ENCODE measurements around the gene APPL2.
"Not testable (repeated sequence)": the region's sequence is repeated elsewhere in the genome, so short reads cannot be mapped to it uniquely, and the experiment has no call there.

The APPL2 gene

DNA sequence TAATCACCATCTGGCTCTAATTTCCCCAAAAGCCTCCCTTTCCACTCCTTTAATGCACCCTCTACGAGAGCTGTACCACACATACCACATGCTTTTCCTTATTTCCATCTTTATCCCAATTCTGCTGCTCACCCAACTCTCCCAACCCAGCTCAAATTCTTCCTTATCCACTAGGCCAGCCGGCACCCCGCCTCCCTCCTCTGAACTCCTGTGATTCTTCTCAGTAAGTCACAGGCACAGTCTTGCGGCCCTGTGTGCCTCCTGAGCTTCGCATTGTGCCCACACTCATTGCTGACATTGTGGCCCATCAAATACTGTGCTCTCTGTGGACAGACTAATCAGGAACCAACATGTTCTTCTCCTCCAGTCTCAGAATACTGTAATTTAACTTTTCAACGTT is 45.4 kb downstream of the APPL2 start:
- DNase-seq = no peak

DNA sequence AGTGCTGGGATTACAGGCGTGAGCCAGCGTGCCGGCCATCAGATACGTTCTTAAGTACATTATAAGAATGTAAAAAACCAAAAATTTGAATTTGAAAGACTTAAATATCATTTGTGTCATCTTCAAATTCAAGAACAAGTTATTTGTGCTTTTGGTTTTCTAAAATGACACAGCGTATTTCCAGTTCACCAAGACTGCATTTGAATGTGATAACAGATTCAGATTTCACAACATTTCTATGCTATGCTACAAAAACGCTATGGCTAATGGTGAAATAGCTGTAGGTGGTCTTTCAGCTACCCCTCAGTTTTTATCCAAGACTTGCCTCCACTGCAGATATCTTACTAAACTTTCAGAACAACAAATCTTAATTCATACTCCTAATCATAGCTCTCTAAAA is 46.7 kb downstream of the APPL2 start:
- no peak for DNase-seq

DNA sequence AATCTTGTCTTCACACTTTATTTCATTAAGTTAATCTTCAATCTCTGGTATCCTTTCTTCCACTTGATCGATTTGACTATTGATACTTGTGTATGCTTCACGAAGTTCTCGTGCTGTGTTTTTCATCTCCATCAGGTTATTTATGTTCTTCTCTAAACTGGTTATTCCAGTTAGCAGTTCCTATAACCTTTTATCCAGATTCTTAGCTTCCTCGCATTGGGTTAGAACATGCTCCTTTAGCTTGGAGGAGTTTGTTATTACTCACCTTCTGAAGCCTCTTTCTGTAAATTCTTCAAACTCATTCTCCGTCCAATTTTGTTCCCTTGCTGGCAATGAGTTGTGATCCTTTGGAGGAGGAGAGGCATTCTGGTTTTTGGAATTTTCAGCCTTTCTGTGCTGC is 52.0 kb downstream of the APPL2 start:
- DNase-seq = not testable (repeated sequence)

DNA sequence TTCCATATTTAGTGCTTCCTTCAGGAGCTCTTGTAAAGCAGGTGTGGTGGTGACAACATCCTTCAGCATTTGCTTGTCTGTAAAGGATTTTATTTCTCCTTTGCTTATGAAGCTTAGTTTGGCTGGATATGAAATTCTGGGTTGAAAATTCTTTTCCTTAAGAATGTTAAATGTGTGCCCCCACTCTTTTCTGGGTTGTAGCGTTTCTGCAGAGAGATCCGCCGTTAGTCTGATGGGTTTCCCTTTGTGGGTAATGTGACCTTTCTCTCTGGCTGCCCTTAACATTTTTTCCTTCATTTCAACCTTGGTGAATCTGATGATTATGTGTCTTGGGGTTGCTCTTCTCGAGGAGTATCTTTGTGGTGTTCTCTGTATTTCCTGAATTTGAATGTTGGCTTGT is 52.6 kb downstream of the APPL2 start:
- DNase-seq = not testable (repeated sequence)

DNA sequence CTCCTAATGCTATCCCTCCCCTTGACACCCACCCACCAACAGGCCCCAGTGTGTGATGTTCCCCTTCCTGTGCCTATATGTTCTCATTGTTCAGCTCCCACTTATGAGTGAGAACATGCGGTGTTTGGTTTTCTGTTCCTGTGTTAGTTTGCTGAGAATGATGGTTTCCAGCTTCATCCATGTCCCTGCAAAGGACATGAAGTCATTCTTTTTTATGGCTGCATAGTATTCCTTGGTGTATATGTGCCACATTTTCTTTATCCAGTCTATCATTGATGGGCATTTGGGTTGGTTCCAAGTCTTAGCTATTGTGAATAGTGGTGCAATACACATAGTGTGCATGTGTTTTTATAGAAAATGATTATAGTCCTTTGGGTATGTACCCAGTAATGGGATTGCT is 56.9 kb downstream of the APPL2 start:
- not testable (repeated sequence) for DNase-seq

DNA sequence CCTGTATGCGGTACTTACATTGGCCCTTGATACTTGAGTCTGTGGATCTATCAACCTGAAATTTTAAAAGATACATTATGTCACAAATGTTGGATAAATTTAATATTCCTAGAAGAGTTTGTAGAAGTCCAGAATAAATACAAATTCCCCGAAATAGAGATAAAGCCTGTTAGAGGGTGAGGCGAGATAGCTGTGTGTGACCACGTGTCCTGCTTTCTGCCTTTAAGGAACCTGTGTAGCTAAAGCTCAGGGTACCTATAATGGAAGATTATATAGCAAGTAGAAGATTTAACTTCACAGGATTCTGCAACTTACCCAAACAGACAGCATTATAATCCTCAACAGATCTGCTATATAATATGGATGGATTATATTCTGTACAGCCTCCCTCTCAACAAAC is 58.8 kb downstream of the APPL2 start:
- no peak for DNase-seq

DNA sequence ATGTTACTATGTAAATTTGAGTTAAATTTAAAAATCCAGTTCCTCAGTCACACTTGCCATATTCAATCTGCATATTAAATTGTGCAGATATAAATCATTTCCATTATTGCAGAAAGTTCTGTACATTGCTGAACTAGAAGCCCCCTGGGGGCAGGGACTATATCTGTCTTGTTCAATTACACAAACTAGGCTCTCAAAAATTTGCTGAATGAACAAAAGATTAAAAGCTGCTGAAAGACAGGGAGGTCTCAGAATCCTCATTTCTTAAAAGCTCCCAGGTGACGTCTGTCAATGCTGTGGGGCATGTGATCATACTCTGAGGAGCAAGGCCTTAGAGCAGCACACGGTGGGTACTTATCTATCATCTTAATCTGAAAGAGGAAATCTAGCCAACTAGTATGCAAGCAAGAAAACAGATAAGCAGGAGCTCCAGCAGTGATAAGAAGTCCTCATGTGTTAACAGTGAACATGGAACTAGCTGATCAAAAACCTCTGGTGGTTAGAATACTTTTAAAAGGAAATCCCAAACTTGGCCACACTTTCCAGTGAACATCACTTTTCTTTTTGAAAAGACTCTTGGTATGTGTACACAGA is 60.5 kb downstream of the APPL2 start:
- DNase-seq = no peak

DNA sequence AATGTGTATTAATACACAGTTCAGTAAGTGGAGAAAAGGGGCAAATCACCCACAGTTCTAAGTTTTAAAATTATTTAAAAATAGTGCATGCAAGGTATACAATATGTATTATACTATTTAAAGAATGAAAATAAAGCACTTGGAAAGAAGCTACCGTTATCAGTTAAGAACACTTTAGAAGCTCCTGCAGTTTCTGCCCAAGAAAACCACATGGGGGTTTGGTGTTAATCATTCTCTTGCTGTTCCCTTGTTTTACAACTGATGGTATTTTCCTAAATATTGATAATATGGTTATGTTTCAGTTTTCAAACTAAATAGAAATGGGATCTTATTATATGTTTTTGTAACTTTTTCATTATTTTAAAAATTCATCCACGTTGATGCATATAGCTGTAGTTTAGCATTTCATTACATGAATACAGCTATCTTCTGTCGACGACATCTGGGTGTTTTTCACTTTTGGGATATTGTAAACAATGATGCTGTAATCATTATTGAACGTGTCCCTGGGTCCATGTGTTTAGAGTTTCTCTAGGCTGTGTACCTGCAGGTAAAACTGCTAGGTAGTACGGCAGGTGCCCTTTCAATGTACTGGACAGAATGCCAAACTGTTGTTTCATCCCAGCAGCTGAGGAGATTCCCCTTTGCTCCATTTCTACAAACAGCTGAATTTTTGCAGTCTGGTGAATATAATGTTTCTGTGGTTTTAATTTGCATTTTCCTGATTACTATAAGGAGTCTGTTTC is 64.1 kb downstream of the APPL2 start:
- no peak for DNase-seq

DNA sequence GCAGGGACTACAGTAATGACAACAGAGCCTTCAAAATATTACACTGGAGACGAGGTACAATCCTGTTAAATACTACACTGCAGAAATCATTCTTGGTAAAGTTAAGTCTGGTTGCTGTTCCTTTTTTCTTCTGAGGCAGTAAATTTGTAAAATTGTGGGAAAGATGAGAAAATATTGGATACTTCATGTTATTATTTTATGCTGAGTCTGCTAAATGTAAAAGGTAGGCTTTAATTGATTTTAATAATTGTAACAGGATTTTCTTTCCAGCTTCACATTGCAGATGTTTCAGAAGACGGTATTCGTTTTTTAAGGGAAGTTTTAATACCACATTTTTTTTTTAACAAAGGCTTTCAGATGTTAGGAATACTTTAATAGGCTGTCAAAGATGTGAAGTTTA is 65.8 kb downstream of the APPL2 start:
- DNase-seq = no peak

DNA sequence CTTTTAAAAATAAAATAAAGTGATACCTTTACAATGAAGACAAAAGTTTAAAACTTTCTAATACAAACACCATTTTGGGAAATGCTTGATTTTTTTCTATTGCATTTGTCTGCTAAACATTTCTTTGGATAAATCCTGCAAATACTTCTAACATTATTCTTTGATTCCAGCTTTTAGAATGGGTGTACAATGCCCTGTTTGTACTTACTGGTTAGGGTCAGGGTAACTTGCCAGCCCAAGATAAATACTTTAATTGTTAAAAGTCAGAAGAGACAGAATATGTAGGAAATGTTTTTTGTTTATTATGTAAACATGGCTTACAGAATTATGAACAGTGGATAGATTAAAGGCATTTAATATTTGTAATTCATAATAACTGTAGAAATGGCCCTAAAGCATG is 68.0 kb downstream of the APPL2 start:
- no peak for DNase-seq

DNA sequence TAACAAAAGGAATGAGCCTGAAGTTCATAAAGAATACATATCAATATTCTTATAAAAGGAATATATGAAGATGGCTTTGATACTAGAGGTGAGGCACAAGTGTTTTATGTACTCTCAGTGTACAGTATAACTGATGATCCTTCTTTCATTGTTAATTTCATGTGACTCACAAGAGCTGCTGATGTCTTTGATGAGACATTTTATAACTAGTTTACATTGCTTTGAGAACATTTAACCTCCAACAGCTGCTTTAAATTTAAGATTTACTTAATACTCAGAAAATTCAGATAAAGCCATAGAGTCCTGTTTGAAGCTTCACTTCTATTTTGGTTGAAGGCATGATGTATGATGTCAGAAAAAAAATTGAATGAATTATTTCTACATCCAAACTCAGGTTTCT is 68.6 kb downstream of the APPL2 start:
- no peak for DNase-seq

DNA sequence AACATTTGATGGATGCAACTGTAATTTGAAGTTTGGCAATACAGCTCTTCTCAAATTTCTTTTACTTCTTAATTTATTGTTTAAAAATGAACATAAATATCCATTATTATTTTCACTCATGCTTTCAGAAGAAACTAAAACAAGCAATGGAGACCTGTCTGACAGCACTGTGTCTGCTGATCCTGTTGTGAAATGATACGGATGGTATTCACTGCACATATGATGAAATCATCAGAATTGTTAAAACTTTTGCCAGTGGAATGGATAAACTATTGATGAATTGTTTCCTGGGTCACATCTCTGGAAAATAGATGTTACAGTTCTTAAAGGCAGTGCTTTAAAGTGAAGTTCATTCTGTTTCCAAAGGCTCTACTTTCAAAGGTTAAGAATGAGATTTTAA is 69.2 kb downstream of the APPL2 start:
- no peak for DNase-seq

DNA sequence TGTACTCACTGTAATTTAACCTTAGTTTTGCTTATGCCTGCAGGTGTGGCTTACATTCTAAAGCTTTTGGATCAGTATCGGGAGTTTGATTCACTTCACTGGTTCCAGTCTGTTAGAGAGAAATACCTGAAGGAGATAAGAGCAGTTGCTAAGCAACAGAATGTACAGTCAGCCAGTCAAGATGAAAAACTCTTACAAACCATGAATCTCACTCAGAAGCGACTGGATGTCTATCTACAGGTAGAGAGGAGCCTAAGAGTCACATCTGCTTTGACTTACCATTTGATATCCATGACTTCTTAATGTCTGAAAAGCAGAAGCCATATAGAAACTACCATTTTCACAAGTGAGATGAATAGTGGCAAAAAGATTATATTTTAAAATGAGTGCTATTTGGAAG is 71.9 kb downstream of the APPL2 start:
- no peak for DNase-seq

DNA sequence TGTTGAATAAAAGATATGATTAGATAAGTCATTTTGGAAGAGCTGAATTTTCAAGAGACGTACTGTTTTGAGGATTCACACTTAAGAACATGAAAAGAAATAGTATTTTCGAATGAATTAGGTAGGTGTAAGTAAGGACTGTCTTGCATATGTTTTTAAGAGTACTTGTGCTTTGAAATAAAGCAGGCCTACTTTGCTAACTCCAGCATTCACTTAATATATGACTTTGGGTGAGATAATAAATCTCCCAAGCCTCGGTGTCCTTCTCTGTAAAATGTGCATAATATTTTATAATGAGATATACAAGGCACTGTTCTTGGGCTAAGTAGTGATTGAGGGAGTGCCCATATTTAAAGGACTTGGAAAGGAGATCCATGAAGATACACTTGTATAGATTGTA is 73.8 kb downstream of the APPL2 start:
- DNase-seq = no peak

DNA sequence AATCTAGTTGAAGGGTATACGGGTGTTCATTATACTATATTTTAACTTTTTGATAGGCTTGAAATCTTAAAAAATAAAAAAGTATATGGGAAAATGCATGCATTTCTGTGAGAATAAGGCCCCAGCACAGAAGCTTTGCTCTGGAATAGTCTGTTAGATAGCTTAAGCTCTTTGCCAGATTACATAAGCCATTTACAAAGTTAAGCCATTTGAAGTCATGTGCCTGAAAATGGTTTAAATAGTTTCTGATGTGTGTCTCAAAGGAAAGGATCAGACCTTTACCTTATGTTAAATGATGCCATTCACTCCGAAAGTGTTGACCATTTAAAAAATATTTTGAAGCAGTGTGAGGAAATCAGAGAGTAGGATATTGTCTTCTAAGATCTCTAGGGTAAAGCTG is 77.1 kb downstream of the APPL2 start:
- DNase-seq = no peak

DNA sequence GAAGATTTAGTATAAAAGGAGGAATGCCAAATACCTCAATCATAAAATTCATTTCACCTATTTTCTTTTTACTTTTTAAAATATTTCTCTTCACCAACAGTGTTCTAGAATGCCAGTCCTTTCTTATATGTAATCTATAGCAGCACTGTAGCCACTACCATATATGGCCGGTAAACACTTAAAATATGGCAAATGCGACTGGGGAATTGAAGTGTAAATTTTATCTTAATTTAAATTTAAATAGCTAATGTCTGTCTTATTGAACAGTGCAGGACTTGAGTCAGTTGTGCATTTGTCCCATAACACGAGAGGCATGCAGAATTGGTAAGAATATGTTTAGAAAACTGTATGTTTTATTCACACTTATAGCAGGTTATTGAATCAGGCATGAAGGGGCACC is 78.4 kb downstream of the APPL2 start:
- DNase-seq = no peak

DNA sequence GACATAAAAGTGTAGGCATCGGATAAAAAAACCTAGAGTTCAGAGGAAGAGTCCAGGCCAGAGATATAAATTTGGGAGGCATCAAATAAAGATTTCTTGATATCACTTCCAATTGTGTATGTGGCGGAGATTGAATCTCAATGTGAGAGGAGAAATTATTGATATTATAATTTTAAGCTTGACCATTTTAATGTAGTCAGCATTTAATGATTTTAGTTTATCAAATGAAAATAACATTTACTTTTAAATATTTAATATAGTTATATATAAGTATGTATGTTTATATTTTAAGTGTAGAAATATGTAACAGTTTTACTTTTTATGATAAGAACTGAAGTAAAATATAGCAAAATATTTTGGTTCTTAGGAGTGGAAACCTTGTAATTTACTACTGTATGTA is 79.7 kb downstream of the APPL2 start:
- no peak for DNase-seq

DNA sequence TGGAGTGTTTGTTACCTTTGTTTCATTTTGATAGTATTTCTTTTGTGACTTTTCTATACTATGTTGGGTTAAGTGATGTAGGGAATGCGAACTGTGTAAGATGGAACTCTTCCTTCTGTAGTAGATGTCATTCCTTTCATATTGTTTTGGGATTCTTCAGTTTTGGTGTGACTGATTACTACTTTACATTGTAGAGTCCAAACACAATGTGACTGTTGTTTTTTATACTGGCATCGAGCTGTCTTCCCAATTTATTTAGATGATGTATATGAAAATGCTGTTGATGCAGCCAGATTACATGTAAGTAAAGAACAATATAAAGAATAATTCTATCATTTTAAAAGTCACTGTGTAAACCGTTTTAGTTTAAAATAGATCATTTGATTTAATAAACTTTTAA is 93.7 kb downstream of the APPL2 start:
- no peak for DNase-seq

DNA sequence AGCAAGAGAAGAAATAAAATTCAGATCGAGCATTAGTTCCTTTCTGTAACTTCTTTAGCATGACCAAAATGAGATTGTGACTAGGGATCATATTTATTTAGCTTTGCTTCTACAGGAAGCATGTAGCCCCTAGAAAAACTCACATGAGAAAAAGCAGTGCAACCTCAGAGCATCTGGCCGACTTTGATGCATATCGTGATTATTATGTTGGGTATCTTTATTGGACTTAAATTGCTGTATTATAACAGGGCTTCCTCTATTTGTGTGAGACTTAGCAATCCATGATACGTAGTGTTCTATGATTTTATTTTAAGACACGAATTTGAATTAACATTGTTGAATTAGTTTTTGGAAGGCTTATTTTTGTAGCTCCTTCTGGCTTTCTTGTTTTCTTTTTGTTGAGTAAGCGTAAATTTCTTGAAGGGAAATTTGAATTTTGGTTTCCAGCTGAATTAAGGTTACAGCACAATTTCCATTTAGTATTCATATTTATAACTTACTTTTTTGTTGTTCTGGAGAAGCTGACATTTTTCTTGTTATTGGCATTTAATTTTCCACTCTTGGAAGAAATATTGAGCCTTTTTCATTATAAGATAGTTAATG is 94.6 kb downstream of the APPL2 start:
- no peak for DNase-seq

DNA sequence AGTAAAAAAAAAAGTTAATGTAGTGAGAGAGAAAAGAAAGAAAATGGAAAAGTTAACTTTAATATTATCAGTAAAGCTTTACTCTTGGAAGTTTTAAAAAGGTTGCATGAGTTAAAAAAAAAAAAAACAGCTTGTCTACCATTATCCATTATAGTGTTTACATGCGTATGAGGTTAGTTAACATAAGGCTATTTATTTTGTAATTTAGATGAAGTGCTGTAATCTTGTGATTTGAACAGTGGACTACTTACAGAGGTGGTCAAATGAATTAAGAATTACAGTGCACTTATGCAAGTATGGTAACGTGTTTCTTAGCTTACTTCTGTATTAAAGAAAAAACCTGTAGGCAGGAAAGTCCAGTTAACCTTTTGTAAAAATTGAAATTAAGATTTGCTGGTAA is 97.7 kb downstream of the APPL2 start:
- no peak for DNase-seq

All from T-helper 1 cell (primary cell).